Spleen (tissue), 3 donors: ENCODE results near the gene MAGEA2.

Experiments used
- POLR2A ChIP-seq, 3 donors: fragments of 450-650 bp; IDR thresholded peaks; one replicate each; pipeline ENCODE4 v1.5.1; 2017; ENCODE audit warnings: antibody characterized with exemption in 3 of 3, mild to moderate bottlenecking in 1 of 3
- POLR2AphosphoS5 ChIP-seq, 3 donors: sonication (generic); formaldehyde crosslinking; IDR thresholded peaks; one replicate each; pipeline ENCODE4 v1.5.1; 2017; ENCODE audit warnings: antibody characterized with exemption in 3 of 3

DNA sequence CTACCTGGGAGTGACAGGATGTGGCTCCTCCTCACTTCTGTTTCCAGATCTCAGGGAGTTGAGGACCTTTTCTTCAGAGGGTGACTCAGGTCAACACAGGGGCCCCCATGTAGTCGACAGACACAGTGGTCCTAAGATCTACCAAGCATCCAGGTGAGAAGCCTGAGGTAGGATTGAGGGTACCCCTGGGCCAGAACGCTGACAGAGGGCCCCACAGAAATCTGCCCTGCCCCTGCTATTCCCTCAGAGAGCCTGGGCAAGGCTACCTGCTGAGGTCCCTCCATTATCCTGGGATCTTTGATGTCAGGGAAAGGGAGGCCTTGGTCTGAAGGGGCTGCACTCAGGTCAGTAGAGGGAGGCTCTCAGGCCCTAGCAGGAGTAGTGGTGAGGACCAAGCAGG is 18.5 kb downstream of the MAGEA2 start:
- no peak for TF ChIP-seq POLR2A (IDR thresholded peaks at IDR 0.05)
- TF ChIP-seq POLR2AphosphoS5 (IDR thresholded peaks at IDR 0.05) = no peak
